Large intestine (tissue), 3 donors: ENCODE measurements around the gene TAAR8. TPM values are rescaled to one million over a fixed set of nuclear protein-coding genes. Genes with fewer than 3 reads are reported as not detected.
"Not testable (repeated sequence)": the region's sequence is repeated elsewhere in the genome, so short reads cannot be mapped to it uniquely, and the experiment has no call there.

ENCODE experiments used
- DNase-seq, 2 donors: peaks; one replicate each; pipeline versions ENCODE4 v3.0.0 to v3.0.0-alpha.2; 2013
- H3K27ac ChIP-seq: one replicate; pipeline ENCODE4 v1.5.1; 2013; ENCODE audit warnings: low read length
- H3K27me3 ChIP-seq: 2 replicates; pipeline ENCODE4 v1.6.1; 2013; ENCODE audit warnings: low read length; ENCODE audit not compliant: control insufficient read depth, insufficient read depth
- H3K36me3 ChIP-seq: 2 replicates; pipeline ENCODE4 v1.6.1; 2013; ENCODE audit warnings: low read length; ENCODE audit not compliant: control insufficient read depth, insufficient read depth
- H3K4me1 ChIP-seq: one replicate; pipeline ENCODE4 v1.6.1; 2013; ENCODE audit warnings: low read length; ENCODE audit not compliant: control insufficient read depth, insufficient read depth
- H3K4me3 ChIP-seq: one replicate; pipeline ENCODE4 v1.5.1; 2013; ENCODE audit warnings: low read length
- H3K9me3 ChIP-seq: one replicate; pipeline ENCODE4 v1.6.1; 2013; ENCODE audit warnings: mild to moderate bottlenecking, low read depth, low read length, moderate library complexity; ENCODE audit not compliant: control insufficient read depth
- WGBS: methylation state at CpG from one replicate; pipeline ENCODE4 v1.1.5; 2013; ENCODE audit warnings: low lambda C conversion rate; ENCODE audit not compliant: insufficient coverage; 5-methylcytosine and 5-hydroxymethylcytosine counted together
- polyA plus RNA-seq: library from polyadenylated mRNA; unstranded; fragments of 120-200 nt; gene quantifications from one replicate; pipeline ENCODE4 v1.2.1, GENCODE V29; 2013

TAAR8 gene
- polyA plus RNA-seq, 1 donor, result not detected

DNA sequence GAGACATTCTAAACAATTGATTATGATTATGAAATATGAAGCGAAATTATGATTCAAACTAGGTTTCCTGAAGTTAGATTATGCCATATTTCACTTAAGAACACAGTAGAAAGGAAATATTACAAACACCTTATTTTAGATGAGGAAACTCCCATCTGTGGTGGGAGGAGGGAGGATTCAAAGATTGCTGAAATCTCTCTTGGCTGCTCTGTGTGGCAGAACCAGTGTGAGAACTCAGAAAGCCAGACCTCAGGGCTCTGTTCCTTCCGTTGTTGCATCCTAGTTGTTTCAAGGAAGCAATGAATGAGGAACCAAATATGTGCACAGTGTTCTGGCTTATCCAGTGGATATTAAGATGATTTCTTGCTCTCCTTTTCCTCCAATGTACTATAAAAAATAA is 35.0 kb downstream of the TAAR8 start:
- Histone ChIP-seq H3K4me3 (no peak overlapping the region), H3K4me1 (no peaks in the 10 kb centered on the region), H3K36me3 (no peaks in the 10 kb centered on the region), H3K27ac (no peak overlapping the region), H3K27me3 (no peaks in the 10 kb centered on the region), H3K9me3 (no peaks in the 10 kb centered on the region)
- WGBS, result 100% methylated on average over 1 of the region's 2 CpGs
- DNase-seq, result no peak

DNA sequence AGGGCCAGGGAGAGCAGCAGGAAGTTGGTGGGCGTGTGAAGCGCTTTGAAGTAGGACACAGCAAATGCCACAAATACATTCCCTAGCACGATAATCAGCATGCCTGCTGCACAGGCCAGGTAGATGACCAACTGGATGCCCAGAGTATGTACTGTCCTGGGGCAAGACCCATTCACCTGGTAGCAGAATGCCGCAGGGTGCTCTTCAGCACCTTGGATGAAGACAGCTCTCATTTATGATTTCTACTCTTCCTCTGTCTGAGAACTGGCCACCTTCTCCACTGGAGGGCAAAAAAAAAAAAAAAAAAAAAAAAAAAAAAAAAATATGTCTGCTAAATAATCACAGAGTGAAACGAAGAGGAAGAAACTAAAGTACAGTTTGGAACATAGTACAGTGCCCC is 37.0 kb downstream of the TAAR8 start, which contains the start of gene TAAR5:
Gene TAAR5, minus strand, starts transcription at position 288 of the 400 bp plus-strand sequence. Its CDS starts 55 bp downstream, at position 233.
- no CpG with 5 or more reads among the region's 5 CpGs for WGBS
- Histone ChIP-seq H3K9me3 (no peaks in the 10 kb centered on the region), H3K27ac (no peak within 1 kb of the TSS), H3K27me3 (no peaks in the 10 kb centered on the region), H3K36me3 (no peaks in the 10 kb centered on the region), H3K4me3 (no peak within 1 kb of the TSS), H3K4me1 (no peaks in the 10 kb centered on the region)
- DNase-seq, result no peak

DNA sequence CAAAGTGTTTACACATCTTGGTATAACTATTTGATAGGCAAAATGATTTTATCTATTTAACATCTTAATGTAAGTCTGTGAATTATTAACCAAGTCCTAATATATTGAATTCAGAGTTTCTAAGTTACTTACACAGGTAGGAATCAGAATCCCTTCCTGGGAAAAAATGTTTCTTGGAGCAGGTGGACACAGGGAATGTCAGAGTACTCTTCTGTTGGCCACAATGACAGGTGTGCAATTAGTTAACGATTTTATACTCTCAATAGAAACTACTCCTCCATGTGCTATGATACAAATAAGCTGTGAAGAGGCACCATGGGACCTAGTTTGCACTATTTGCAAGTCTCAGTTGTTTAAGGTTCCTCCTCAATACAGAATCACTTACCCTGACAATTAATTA is 37.9 kb downstream of the TAAR8 start:
- H3K9me3 ChIP-seq, result no peaks in the 10 kb centered on the region
- DNase-seq, result no peak
- H3K4me1 ChIP-seq, result no peaks in the 10 kb centered on the region
- no peaks in the 10 kb centered on the region for H3K36me3 ChIP-seq
- no peaks in the 10 kb centered on the region for H3K27me3 ChIP-seq
- WGBS, result no CpG with 5 or more reads among the region's 1 CpG
- no peak overlapping the region for H3K27ac ChIP-seq
- no peak overlapping the region for H3K4me3 ChIP-seq

DNA sequence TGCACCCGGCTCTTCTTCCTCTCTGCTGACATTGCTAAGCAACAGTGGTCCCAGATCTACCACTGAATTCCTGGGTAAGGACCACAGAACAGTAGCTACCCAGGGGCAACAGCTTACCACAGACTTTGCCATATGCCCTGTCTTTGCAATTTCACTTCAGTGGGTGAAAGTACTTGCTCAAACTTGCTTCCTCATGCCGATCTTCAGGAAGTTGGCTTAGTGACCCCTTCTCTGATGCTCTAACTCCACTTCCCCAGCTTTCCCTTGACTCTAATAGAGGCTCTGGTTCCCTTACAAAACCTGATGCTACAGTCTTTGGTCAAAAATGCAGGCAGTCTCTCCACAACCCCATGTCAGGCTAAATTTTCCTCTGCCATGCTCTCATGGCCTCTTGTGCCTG is 40.4 kb downstream of the TAAR8 start:
- H3K36me3 ChIP-seq, result no peaks in the 10 kb centered on the region

DNA sequence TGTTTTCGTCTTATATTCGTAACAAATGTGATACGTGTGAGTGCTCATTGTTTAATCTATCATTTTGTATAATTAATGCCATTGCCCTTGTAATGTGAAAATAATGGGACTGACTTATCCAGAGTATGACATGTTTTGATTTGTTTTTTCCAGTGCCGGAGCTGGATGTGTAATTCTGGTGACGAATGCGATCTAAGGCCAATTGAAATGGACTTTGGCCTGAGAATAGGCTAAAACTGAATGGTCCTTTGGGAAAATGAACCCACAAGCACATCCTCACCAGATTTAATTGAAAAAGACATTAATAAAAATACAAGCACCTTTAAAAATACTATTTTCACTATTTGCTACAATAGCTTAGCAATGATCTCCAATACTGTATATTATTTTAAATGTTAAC is 43.7 kb downstream of the TAAR8 start:
- no peaks in the 10 kb centered on the region for H3K36me3 ChIP-seq
- no peaks in the 10 kb centered on the region for H3K4me1 ChIP-seq
- H3K4me3 ChIP-seq, result no peak overlapping the region
- DNase-seq, result no peak
- 100% methylated on average over 3 of the region's 6 CpGs for WGBS
- H3K27ac ChIP-seq, result no peak overlapping the region
- no peaks in the 10 kb centered on the region for H3K9me3 ChIP-seq
- H3K27me3 ChIP-seq, result no peaks in the 10 kb centered on the region

More for the DNA sequence above, 40.4 kb downstream of the TAAR8 start:
- Histone ChIP-seq H3K27me3 (no peaks in the 10 kb centered on the region), H3K4me1 (no peaks in the 10 kb centered on the region), H3K4me3 (no peak overlapping the region), H3K27ac (no peak overlapping the region), H3K9me3 (no peaks in the 10 kb centered on the region)
- no CpG with 5 or more reads among the region's 2 CpGs for WGBS
- DNase-seq, result no peak

GRCh38 chr6:132598473-132598872 is 46.0 kb downstream of the TAAR8 start:
- Histone ChIP-seq H3K36me3 (no peaks in the 10 kb centered on the region), H3K27ac (no peak overlapping the region), H3K27me3 (no peaks in the 10 kb centered on the region), H3K4me1 (no peaks in the 10 kb centered on the region), H3K9me3 (no peaks in the 10 kb centered on the region), H3K4me3 (no peak overlapping the region)
- DNase-seq, result peak; percentile 7 to 32
- no CpG with 5 or more reads among the region's 3 CpGs for WGBS

DNA sequence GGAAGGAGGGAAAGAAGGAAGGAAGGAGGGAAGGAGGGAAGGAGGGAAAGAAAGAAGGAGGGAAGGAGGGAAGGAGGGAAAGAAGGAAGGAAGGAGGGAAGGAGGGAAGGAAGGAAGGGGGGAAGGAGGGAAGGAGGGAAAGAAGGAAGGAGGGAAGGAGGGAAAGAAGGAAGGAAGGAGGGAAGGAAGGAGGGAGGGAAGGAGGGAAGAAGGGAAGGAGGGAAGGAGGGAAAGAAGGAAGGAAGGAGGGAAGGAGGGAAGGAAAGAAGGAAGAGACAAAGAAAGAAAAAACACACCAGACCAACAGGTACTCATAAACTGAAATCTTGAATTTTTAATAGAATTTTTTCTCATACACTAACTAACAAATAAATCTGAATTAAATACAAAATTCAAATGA is 48.4 kb downstream of the TAAR8 start:
- DNase-seq, H3K4me1 ChIP-seq, H3K27ac ChIP-seq, H3K4me3 ChIP-seq, H3K27me3 ChIP-seq, H3K36me3 ChIP-seq, H3K9me3 ChIP-seq: not testable (repeated sequence)

Other genes starting within 250 kb of the TAAR8 start
- gene MOXD1, start 151.2 kb upstream of the TAAR8 start, polyA plus RNA-seq, result 13.6 TPM
- gene STX7, start 39.6 kb upstream of the TAAR8 start, polyA plus RNA-seq, result 78.6 TPM
- gene TAAR9, start 14.4 kb upstream of the TAAR8 start, polyA plus RNA-seq, result not detected
- not detected for gene TAAR6, start 17.6 kb downstream of the TAAR8 start, polyA plus RNA-seq
- not detected for gene TAAR5, start 37.1 kb downstream of the TAAR8 start, polyA plus RNA-seq
- gene TAAR2, start 71.6 kb downstream of the TAAR8 start, polyA plus RNA-seq, result not detected
- gene TAAR1, start 106.5 kb downstream of the TAAR8 start, polyA plus RNA-seq, result not detected
- gene VNN1, start 161.4 kb downstream of the TAAR8 start, polyA plus RNA-seq, result 2.0 TPM
- 1.2 TPM for gene VNN2, start 205.2 kb downstream of the TAAR8 start, polyA plus RNA-seq
- 27.9 TPM for gene SLC18B1, start 246.0 kb downstream of the TAAR8 start, polyA plus RNA-seq